Left lung (tissue), 10 donors: Measurements from ENCODE around the gene BLVRB. TPM values are rescaled to one million over a fixed set of nuclear protein-coding genes. Genes with fewer than 3 reads are reported as not detected.

Experiments
- ATAC-seq: fragments of 200-7000 bp; cut with Tn5 transposase; one replicate; pipeline ENCODE4 v1.9.1; 2020; ENCODE audit warnings: moderate library complexity
- DNase-seq, 4 donors: peaks; one replicate each; pipeline ENCODE4 v3.0.0-alpha.2; 2013 to 2020
- H3K27ac ChIP-seq, 2 donors: fragments of 200-600 bp; sonication (generic) in 1 of 2; one replicate each; pipeline versions ENCODE4 v1.5.0 to v1.8.0; 2020 to 2021
- H3K27me3 ChIP-seq, 2 donors: fragments of 200-600 bp; sonication (generic) in 1 of 2; one replicate each; pipeline versions ENCODE4 v1.5.0 to v1.8.0; 2020 to 2021
- H3K36me3 ChIP-seq, 2 donors: fragments of 200-600 bp; sonication (generic) in 1 of 2; one replicate each; pipeline versions ENCODE4 v1.5.0 to v1.8.0; 2020 to 2021
- H3K4me1 ChIP-seq, 2 donors: fragments of 200-600 bp; one replicate each; pipeline ENCODE4 v1.8.0; 2021
- H3K4me3 ChIP-seq, 2 donors: fragments of 200-600 bp; sonication (generic) in 1 of 2; one replicate each; pipeline versions ENCODE4 v1.5.0 to v1.8.0; 2020 to 2021; ENCODE audit warnings: mild to moderate bottlenecking in 1 of 2
- H3K9me3 ChIP-seq, 2 donors: fragments of 200-600 bp; sonication (generic) in 1 of 2; one replicate each; pipeline versions ENCODE4 v1.5.0 to v1.8.0; 2020 to 2021
- intact Hi-C, 2 donors: fragments of 100-400 bp; cut with DNase I; formaldehyde crosslinking; loops; one replicate each; pipeline versions ENCODE4 v1.11.2 to v1.14.2; 2022
- polyA plus RNA-seq, 6 donors: library from polyadenylated mRNA; unstranded; fragments of 120-200 nt; gene quantifications; one replicate each; pipeline ENCODE4 v1.2.1, GENCODE V29; 2013; ENCODE audit not compliant: insufficient read length in 6 of 6
- total RNA-seq, 2 donors: library from RNA; stranded (reverse); fragmentation: NEBNext Ultra II Directional; extraction: Animal tissue kit (Norgen Biotek cat#: 25700); gene quantifications; one replicate each; pipeline ENCODE4 v1.2.1, GENCODE V29; 2021
- TF ChIP-seq, protein P1 (sequence below), 2 donors: fragments of 200-600 bp; sonication (generic) in 1 of 2; IDR thresholded peaks; one replicate each; pipeline versions ENCODE4 v1.5.0 to v1.8.0; 2021; ENCODE audit warnings: antibody characterized with exemption in 2 of 2
- donor health status: DM: no; HTN: yes; CAD: no.
- donor health status: DM: no; HTN: no; CAD: no.

BLVRB gene
- total and polyA plus RNA-seq, 8 donors, result 45.1 to 192 (median 62.0) TPM

DNA sequence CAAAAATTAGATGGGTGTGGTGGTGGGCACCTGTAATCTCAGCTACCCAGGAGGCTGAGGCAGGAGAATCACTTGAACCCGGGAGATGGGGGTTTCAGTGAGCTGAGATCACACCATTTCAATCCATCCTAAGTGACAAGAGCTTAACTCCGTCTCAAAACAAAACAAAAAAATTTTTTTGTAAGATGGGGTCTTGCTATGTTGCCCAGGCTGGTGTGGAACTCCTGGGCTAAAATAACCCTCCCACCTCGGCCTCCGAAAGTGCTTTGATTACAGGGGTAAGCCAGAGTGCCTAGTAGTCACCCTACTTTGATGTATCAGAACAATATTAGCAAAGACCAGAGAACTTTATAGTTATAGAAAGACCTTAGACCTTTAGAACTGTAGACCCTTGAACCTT, 9.2 kb upstream of the BLVRB start:
- peaks cover 0 to 2% of the 10 kb centered on the region in 2 donors for H3K27me3 ChIP-seq
- no peak overlapping the region for H3K4me3 ChIP-seq
- intact Hi-C loops, result no loop called here
- no peaks in the 10 kb centered on the region for H3K36me3 ChIP-seq
- H3K9me3 ChIP-seq, result no peaks in the 10 kb centered on the region
- ATAC-seq (no peak), DNase-seq (no peak)
- no peak overlapping the region for H3K27ac ChIP-seq
- H3K4me1 ChIP-seq, result no peaks in the 10 kb centered on the region
- TF ChIP-seq, protein P1, sequence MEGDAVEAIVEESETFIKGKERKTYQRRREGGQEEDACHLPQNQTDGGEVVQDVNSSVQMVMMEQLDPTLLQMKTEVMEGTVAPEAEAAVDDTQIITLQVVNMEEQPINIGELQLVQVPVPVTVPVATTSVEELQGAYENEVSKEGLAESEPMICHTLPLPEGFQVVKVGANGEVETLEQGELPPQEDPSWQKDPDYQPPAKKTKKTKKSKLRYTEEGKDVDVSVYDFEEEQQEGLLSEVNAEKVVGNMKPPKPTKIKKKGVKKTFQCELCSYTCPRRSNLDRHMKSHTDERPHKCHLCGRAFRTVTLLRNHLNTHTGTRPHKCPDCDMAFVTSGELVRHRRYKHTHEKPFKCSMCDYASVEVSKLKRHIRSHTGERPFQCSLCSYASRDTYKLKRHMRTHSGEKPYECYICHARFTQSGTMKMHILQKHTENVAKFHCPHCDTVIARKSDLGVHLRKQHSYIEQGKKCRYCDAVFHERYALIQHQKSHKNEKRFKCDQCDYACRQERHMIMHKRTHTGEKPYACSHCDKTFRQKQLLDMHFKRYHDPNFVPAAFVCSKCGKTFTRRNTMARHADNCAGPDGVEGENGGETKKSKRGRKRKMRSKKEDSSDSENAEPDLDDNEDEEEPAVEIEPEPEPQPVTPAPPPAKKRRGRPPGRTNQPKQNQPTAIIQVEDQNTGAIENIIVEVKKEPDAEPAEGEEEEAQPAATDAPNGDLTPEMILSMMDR (IDR thresholded peaks at IDR 0.05), result no peak

DNA sequence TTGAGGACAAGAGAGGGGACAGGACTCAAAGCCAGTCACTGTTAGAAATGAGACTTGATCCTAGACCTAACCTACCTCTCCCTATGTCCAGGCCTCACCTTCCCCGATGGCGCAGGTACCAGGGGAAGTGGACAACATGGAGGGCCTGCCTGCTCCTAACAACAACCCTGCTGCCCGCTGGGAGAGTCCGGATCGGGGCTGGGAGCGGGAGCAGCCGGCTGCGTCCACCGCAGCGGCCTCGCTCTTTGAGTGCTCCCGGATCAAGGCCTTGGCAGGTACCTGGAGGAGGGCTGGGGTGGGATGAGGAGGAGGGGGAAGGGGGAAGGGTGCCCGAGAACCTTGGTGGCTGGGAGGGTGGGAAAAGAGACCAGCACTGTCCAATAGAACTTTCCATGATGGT, 7.0 kb upstream of the BLVRB start:
- H3K27me3 ChIP-seq, result peaks cover 0 to 23% of the 10 kb centered on the region in 2 donors
- DNase-seq (no peak), ATAC-seq (no peak)
- TF ChIP-seq, protein P1 (IDR thresholded peaks at IDR 0.05), result no peak
- H3K4me3 ChIP-seq, result no peak overlapping the region
- intact Hi-C loops, result no loop called here
- no peaks in the 10 kb centered on the region for H3K36me3 ChIP-seq
- no peaks in the 10 kb centered on the region for H3K9me3 ChIP-seq
- no peaks in the 10 kb centered on the region for H3K4me1 ChIP-seq
- no peak overlapping the region for H3K27ac ChIP-seq

DNA sequence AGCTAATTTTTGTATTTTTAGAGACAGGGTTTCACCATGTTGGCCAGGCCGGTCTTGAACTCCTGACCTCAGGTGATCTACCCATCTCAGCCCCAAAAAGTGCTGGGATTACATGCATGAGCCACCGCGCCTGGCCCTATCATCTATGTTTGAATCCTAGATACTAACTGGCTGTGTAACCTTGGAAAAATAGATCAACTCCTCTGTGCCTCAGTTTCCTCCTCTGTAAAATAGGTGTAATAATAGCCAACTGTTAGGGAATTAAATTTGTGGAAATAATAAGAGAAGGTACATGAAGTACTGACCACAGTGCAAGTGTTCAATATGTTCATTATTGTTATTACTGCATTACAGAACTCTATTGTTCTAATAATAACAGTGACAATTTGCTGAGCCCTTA, 5.6 kb upstream of the BLVRB start:
- H3K4me1 ChIP-seq, result peaks cover 7 to 11% of the 10 kb centered on the region in 2 donors
- no peaks in the 10 kb centered on the region for H3K9me3 ChIP-seq
- ATAC-seq, result no peak
- H3K27ac ChIP-seq, result no peak overlapping the region
- DNase-seq, result no peak
- TF ChIP-seq, protein P1 (IDR thresholded peaks at IDR 0.05), result no peak
- intact Hi-C loops, result no loop called here
- H3K36me3 ChIP-seq, result no peaks in the 10 kb centered on the region
- peaks cover 0 to 37% of the 10 kb centered on the region in 2 donors for H3K27me3 ChIP-seq
- no peak overlapping the region for H3K4me3 ChIP-seq

DNA sequence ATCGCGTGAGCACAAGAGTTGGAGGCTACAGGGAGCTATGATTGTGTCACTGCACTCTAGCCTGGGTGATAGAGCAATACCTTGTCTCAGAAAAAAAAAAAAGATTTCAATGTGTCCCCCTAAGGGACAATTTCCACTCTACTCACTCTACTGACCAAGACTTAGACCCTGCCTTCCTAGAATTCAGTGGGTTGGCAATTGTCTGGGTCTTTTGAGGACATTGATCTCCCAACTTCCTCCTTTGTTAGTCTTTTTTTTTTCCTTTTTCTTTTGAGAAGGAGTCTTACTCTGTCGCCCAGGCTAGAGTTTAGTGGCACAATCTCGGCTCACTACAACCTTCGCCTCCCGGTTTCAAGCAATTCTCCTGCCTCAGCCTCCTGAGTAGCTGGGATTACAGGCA, 3.5 kb upstream of the BLVRB start:
- Histone ChIP-seq H3K4me3 (no peak overlapping the region), H3K27me3 (peaks cover 0 to 37% of the 10 kb centered on the region in 2 donors), H3K4me1 (peaks cover 12 to 26% of the 10 kb centered on the region in 2 donors), H3K36me3 (no peaks in the 10 kb centered on the region), H3K27ac (no peak overlapping the region), H3K9me3 (no peaks in the 10 kb centered on the region)
- DNase-seq (no peak), ATAC-seq (no peak)
- TF ChIP-seq, protein P1 (IDR thresholded peaks at IDR 0.05), result no peak
- intact Hi-C loops, result no loop called here

DNA sequence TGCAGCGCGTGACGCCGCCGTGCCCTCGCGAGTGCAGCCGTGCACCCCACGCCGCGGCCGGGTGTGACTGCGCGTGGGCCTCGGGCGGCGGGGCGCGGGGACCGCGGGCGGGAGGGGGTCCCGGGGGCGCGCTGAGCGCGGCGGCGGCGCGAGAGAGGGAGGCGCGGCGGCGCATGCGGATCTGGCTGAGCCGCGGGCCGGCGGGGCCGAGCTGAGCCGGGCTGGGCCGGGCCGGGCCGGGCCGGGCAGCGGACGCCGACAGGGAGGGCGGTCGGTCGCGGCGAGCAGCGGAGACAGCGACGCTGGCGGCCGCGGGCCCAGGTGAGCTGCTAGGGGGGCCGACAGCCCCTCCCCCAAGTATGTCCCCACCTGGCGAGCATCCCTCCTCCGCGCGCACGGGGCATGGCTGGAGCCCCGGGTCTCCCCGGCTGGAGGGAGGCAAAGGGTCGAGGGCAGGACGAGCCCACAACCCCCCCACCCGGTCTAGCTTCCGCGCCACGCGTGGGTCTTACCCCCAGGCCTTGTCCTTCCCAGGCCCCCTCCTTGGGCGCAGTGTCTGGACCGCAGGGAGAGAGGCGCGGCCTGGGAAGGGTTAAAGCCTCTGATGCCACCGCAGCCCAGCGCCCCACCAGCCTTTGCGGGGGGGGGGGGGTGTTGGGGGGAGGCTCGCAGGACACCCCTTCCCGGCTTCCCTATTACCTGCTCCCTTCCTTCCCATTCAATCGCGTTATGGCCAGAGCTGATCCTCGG, 1.6 kb upstream of the BLVRB start, which contains the start of gene SPTBN4:
SPTBN4 (plus strand) TSS at position 17 of the 750 bp plus-strand sequence. CDS start 5,621 bp downstream, outside the sequence.
- Histone ChIP-seq H3K4me3 (peak within 1 kb of the TSS; percentile 26 to 57), H3K36me3 (no peaks in the 10 kb centered on the region), H3K27me3 (peaks cover 0 to 37% of the 10 kb centered on the region in 2 donors), H3K27ac (peak within 1 kb of the TSS in 1 of 2 donors; percentile 86), H3K4me1 (peaks cover 12 to 43% of the 10 kb centered on the region in 2 donors), H3K9me3 (no peaks in the 10 kb centered on the region)
- ATAC-seq, result no peak
- intact Hi-C loops, result no loop called here
- DNase-seq, result peak in 1 of 4 donors; percentile 81
- TF ChIP-seq, protein P1 (IDR thresholded peaks at IDR 0.05), result no peak
